HepG2 (cell line): Measurements from ENCODE around the gene PKNOX2. TPM values are rescaled to one million over a fixed set of nuclear protein-coding genes. Genes with fewer than 3 reads are reported as not detected.
A peak's percentile ranks its signal among the peaks of the same experiment; 100 is the strongest.

Experiments used
- ATAC-seq: fragments of 200-7000 bp; cut with Tn5 transposase; 3 replicates; pipeline ENCODE4 v1.9.1; 2020; ENCODE audit warnings: mild to moderate bottlenecking, moderate library complexity
- BruUV-seq: library from RNA; stranded (reverse); fragments of 400-500 nt; replicated peaks from 2 replicates; lab custom pipeline; 2021; lab: Mats Ljungman, UMichigan
- CTCF ChIA-PET: fragments of 300-600 bp; formaldehyde crosslinking; extraction: SDS; loops from one replicate; lab custom pipeline; 2021; ENCODE audit warnings: low total read pairs, inconsistent platforms, low intra/inter-chr PET ratio; lab: Yijun Ruan, JAX
- POLR2A ChIA-PET: fragments of 350-600 bp; sonication (Branson Sonifier 250); formaldehyde crosslinking; loops from one replicate; lab custom pipeline; 2020; ENCODE audit warnings: antibody characterized with exemption, inconsistent platforms; lab: Yijun Ruan, JAX
- DNase-seq: peaks from one replicate; pipeline ENCODE4 v3.0.0-alpha.2; 2015; ENCODE audit warnings: low spot score
- FAIRE-seq: peaks from 3 replicates; lab custom pipeline; 2011; peaks lifted over from hg19 to GRCh38; lab: Jason Lieb, UNC
- H2AFZ ChIP-seq: one replicate; pipeline ENCODE4 v1.6.1; 2011; ENCODE audit warnings: low read length, inconsistent platforms
- H3K27ac ChIP-seq: fragments of 300-600 bp; 3 replicates; pipeline ENCODE4 v1.8.0; 2011; ENCODE audit warnings: mixed run types, mild to moderate bottlenecking, mixed read lengths, low read length, inconsistent platforms; ENCODE audit not compliant: insufficient read depth; ENCODE audit errors: extremely low read length
- H3K27me3 ChIP-seq, 2 experiments: fragments of 200-600 bp in 1 of 2; 2 replicates in 1 of 2; 3 replicates in 1 of 2; pipeline versions ENCODE4 v1.6.0 to v1.8.0; 2011; ENCODE audit warnings: low read length in 2 of 2, mild to moderate bottlenecking in 2 of 2, moderate library complexity in 2 of 2, inconsistent platforms in 1 of 2; ENCODE audit not compliant: insufficient read depth in 2 of 2, control insufficient read depth in 1 of 2
- H3K36me3 ChIP-seq, 2 experiments: fragments of 200-600 bp in 1 of 2; replicated peaks in 1 of 2; 2 replicates in 1 of 2; 3 replicates in 1 of 2; pipeline versions ENCODE4 v1.5.1 to v1.8.0; 2011; ENCODE audit warnings: low read length in 2 of 2, inconsistent platforms in 1 of 2; ENCODE audit not compliant: insufficient read depth in 2 of 2, control insufficient read depth in 1 of 2
- H3K4me1 ChIP-seq: 2 replicates; pipeline ENCODE4 v1.5.1; 2012; ENCODE audit warnings: low read length, inconsistent platforms; ENCODE audit not compliant: insufficient read depth
- H3K4me2 ChIP-seq: 2 replicates; pipeline ENCODE4 v1.6.0; 2011; ENCODE audit warnings: low read depth, low read length, inconsistent platforms
- H3K4me3 ChIP-seq, 3 experiments: fragments of 200-600 bp in 1 of 3; sonication (generic), shearing (Covaris generic) in 1 of 3; replicated peaks in 1 of 3; 2 replicates each; pipeline ENCODE4 v1.5.1; 2011 to 2016; ENCODE audit warnings: low read length in 3 of 3, inconsistent platforms in 2 of 3, low read depth in 2 of 3, mild to moderate bottlenecking in 2 of 3, control low read depth in 1 of 3, mixed read lengths in 1 of 3; ENCODE audit not compliant: insufficient read depth in 1 of 3
- H3K79me2 ChIP-seq: one replicate; pipeline ENCODE4 v1.6.1; 2011; ENCODE audit warnings: low read length, inconsistent platforms; ENCODE audit not compliant: insufficient read depth
- H3K9ac ChIP-seq: 2 replicates; pipeline ENCODE4 v1.6.0; 2011; ENCODE audit warnings: mild to moderate bottlenecking, low read depth, low read length, inconsistent platforms; ENCODE audit not compliant: insufficient read depth
- H3K9me3 ChIP-seq: 2 replicates; pipeline ENCODE4 v1.5.1; 2012; ENCODE audit warnings: mild to moderate bottlenecking, low read length
- H4K20me1 ChIP-seq: 2 replicates; pipeline ENCODE4 v1.6.0; 2011; ENCODE audit warnings: inconsistent platforms, mild to moderate bottlenecking, low read length, moderate library complexity; ENCODE audit not compliant: insufficient read depth
- ARHGAP35 ChIP-seq: sonication (generic); formaldehyde crosslinking; IDR thresholded peaks from 2 replicates; pipeline ENCODE4 v1.9.0; 2022; ENCODE audit warnings: mild to moderate bottlenecking, inconsistent platforms, moderate library complexity, missing genetic modification reagents, borderline replicate concordance
- IRF2 ChIP-seq: IDR thresholded peaks from 2 replicates; pipeline ENCODE4 v1.6.1; 2018; ENCODE audit warnings: missing genetic modification reagents, missing compliant biosample characterization
- ONECUT2 ChIP-seq: sonication (generic); formaldehyde crosslinking; IDR thresholded peaks from 2 replicates; pipeline ENCODE4 v1.4.0; 2020; ENCODE audit warnings: missing genetic modification reagents
- PPARG ChIP-seq: conservative IDR thresholded peaks from 2 replicates; pipeline ENCODE4 v1.6.1; 2016; ENCODE audit warnings: missing biosample characterization, missing genetic modification reagents
- RFX3 ChIP-seq: IDR thresholded peaks from 2 replicates; pipeline ENCODE4 v1.6.1; 2016; ENCODE audit warnings: missing biosample characterization, missing genetic modification reagents
- SMARCC2 ChIP-seq: fragments of 450-650 bp; IDR thresholded peaks from 2 replicates; pipeline ENCODE4 v1.6.1; 2017; ENCODE audit warnings: antibody characterized with exemption, mild to moderate bottlenecking
- TOE1 ChIP-seq: sonication (generic); formaldehyde crosslinking; IDR thresholded peaks from 2 replicates; pipeline ENCODE4 v1.4.0; 2020; ENCODE audit warnings: mild to moderate bottlenecking, missing genetic modification reagents
- YEATS2 ChIP-seq: sonication (generic); formaldehyde crosslinking; IDR thresholded peaks from 2 replicates; pipeline ENCODE4 v1.4.0; 2020; ENCODE audit warnings: missing genetic modification reagents, borderline replicate concordance
- ZNF460 ChIP-seq: sonication (generic); formaldehyde crosslinking; IDR thresholded peaks from 2 replicates; pipeline ENCODE4 v1.5.1; 2020; ENCODE audit warnings: missing genetic modification reagents, mild to moderate bottlenecking, borderline replicate concordance
- ZNF484 ChIP-seq: sonication (generic); formaldehyde crosslinking; IDR thresholded peaks from 2 replicates; pipeline ENCODE4 v1.5.1; 2020; ENCODE audit warnings: mild to moderate bottlenecking, low read depth, missing genetic modification reagents, borderline replicate concordance
- ZNF510 ChIP-seq: sonication (generic); formaldehyde crosslinking; IDR thresholded peaks from 2 replicates; pipeline ENCODE4 v1.4.0; 2020; ENCODE audit warnings: low read depth, mild to moderate bottlenecking, missing genetic modification reagents
- ZNF616 ChIP-seq: sonication (generic); formaldehyde crosslinking; IDR thresholded peaks from 2 replicates; pipeline ENCODE4 v1.5.0; 2020; ENCODE audit warnings: low read depth, mild to moderate bottlenecking, missing genetic modification reagents
- WGBS: methylation state at CpG from one replicate; pipeline ENCODE4 v1.1.6; 2017; ENCODE audit warnings: low lambda C conversion rate; 5-methylcytosine and 5-hydroxymethylcytosine counted together
- in situ Hi-C: cut with HindIII; loops from 2 replicates; pipeline ENCODE4 v1.10.0; 2017; ENCODE audit warnings: low pct_unique_long_range_greater_than_20kb; ENCODE audit not compliant: extremely low pct_ligation_motif_present
- intact Hi-C: fragments of 100-400 bp; cut with micrococcal nuclease; formaldehyde crosslinking; loops from one replicate; pipeline ENCODE4 v1.10.0; 2022; ENCODE audit not compliant: unreplicated experiment
- polyA plus RNA-seq, 8 experiments: library from polyadenylated mRNA; depleted of rRNA in 3 of 8; stranded (reverse) in 7 of 8; unstranded in 1 of 8; fragments of >200 nt; fragmentation: Illumina TruSeq in 4 of 8; extraction: Trizol in 4 of 8; gene quantifications; 2 replicates each; pipeline versions ENCODE4 v1.2.1 to v1.2.3, GENCODE V29; 2011 to 2016; ENCODE audit warnings: low read depth in 4 of 8, missing spikeins in 1 of 8, mixed read lengths in 1 of 8; ENCODE audit not compliant: insufficient read depth in 1 of 8
- total RNA-seq, 5 experiments: library from RNA; depleted of rRNA; stranded (reverse); fragments of >200 nt; fragmentation: Illumina TruSeq; extraction: Trizol; gene quantifications; 2 replicates each; pipeline ENCODE4 v1.2.3, GENCODE V29; 2016; ENCODE audit warnings: low read depth in 1 of 5
- TF ChIP-seq, protein P1 (sequence below): sonication (generic); formaldehyde crosslinking; IDR thresholded peaks from 2 replicates; pipeline ENCODE4 v1.5.0; 2020; ENCODE audit warnings: mild to moderate bottlenecking, missing genetic modification reagents, moderate library complexity
- TF ChIP-seq, protein P2 (sequence below): sonication (generic); formaldehyde crosslinking; IDR thresholded peaks from 2 replicates; pipeline ENCODE4 v1.4.0; 2020; ENCODE audit warnings: missing genetic modification reagents
- TF ChIP-seq, protein P3 (sequence below): sonication (generic); formaldehyde crosslinking; IDR thresholded peaks from 2 replicates; pipeline ENCODE4 v1.8.0; 2022; ENCODE audit warnings: low read depth, missing genetic modification reagents

The PKNOX2 gene
- total and polyA plus RNA-seq, 2 of the 13 experiments (the other 11 are each of a cell fraction or from before 2014, with no cell fraction given): not detected

DNA sequence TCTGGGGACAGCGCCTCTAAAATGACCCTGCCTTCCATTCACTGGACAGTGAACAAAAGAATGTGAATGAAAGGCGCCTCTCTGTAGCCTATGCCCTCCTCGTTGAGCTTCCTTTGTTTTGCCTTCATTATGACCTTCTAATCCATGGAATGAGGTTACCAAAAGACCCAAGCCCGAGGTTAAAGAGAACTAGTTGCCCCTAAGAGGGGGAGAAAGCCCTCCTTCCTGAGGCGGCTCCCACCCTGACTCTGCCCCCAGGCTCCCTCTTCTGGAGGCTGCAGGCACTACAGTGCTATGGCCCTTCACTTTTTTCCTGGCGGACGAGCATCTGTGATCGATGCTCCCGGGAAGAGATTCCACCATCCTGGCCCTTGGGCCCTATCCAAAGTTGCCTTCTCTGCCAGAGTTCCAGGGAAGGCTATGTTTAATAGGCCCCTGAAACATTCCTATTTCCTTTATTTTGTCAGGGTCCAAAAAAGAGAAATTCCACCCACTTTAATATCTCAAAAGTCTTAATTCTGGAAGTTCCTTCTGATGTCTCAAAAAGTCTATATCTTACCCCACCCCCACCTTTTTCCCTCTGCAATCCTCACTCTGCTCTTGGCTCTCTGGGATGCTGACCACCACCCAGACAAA is 184.2 kb downstream of the PKNOX2 start (continued):
- TF ChIP-seq, protein P1, sequence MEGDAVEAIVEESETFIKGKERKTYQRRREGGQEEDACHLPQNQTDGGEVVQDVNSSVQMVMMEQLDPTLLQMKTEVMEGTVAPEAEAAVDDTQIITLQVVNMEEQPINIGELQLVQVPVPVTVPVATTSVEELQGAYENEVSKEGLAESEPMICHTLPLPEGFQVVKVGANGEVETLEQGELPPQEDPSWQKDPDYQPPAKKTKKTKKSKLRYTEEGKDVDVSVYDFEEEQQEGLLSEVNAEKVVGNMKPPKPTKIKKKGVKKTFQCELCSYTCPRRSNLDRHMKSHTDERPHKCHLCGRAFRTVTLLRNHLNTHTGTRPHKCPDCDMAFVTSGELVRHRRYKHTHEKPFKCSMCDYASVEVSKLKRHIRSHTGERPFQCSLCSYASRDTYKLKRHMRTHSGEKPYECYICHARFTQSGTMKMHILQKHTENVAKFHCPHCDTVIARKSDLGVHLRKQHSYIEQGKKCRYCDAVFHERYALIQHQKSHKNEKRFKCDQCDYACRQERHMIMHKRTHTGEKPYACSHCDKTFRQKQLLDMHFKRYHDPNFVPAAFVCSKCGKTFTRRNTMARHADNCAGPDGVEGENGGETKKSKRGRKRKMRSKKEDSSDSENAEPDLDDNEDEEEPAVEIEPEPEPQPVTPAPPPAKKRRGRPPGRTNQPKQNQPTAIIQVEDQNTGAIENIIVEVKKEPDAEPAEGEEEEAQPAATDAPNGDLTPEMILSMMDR: peak; percentile 81
- no peak for TF ChIP-seq RFX3
- 0 out of 2 replicates have a peak, but pooled peaks have one; percentile 29 for TF ChIP-seq IRF2
- TF ChIP-seq PPARG: no peak
- TF ChIP-seq YEATS2: no peak
- TF ChIP-seq ONECUT2 (CRISPR knock-in tag): no peak
- no peak for TF ChIP-seq SMARCC2
- TF ChIP-seq ZNF484 (CRISPR knock-in tag): no peak

DNA sequence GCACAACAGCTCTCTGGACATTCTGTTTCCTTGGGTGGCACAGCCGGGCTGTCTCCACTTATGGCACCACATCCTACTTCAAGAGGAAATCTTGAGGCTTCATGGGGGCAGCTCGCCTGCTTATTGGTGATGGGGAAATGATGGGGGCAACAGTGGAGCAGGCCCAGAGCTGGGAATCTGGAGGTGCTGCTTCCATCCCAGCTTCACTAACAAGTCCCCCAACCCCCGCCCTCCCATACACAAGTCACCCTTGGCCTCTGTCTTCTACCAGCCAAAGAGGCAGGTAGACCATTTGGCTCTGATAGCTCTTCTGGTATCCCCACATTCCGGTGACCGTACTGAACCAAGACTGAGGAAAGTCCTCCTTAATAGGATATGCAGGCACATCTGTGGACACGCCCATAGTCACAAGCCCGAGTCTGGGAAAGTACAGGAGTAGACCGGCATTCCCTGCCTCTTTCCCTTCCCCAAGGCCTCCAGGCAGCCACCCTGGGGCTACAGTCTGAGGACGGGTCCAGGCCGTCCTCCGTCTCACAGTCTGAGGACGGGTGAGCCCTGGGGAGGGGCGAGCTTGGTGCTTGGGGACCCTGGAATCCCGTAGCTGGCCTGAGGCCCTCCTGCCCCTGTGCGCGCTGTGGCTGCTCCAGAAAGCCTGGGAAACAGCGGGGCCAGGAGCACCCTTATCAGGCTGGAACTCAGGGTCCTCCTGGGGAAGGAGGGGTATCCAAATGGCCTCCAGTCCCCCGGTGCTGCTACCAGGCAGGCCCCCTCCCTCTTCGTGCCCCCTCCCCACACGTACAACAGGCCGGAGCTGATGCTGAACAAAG is 185.9 kb downstream of the PKNOX2 start:
- in situ Hi-C loops (no loop called here), intact Hi-C loops (no loop called here)
- H4K20me1 ChIP-seq: no peaks in the 10 kb centered on the region
- H2AFZ ChIP-seq: no peak overlapping the region
- no peak overlapping the region for H3K9ac ChIP-seq
- POLR2A ChIA-PET: no interaction called here
- H3K4me2 ChIP-seq: no peak overlapping the region
- DNase-seq (no peak), ATAC-seq (no peak), FAIRE-seq (no peak)
- CTCF ChIA-PET: no interaction called here
- H3K36me3 ChIP-seq: no peaks in the 10 kb centered on the region
- no peaks in the 10 kb centered on the region for H3K4me1 ChIP-seq
- no peak overlapping the region for H3K27ac ChIP-seq
- no peaks in the 10 kb centered on the region for H3K9me3 ChIP-seq
- 33% methylated on average over 13 of the region's 21 CpGs for WGBS
- no peak overlapping the region for H3K4me3 ChIP-seq
- no TSS peak for BruUV-seq
- no peaks in the 10 kb centered on the region for H3K79me2 ChIP-seq
- peaks cover 5 to 56% of the 10 kb centered on the region in 2 experiments; a peak in 3 of 5 replicates for H3K27me3 ChIP-seq
- TF ChIP-seq ARHGAP35 (CRISPR knock-in tag) (no peak), ZNF460 (CRISPR knock-in tag) (no peak), ZNF510 (CRISPR knock-in tag) (no peak), ZNF616 (CRISPR knock-in tag) (no peak), TOE1 (CRISPR knock-in tag) (no peak)
- TF ChIP-seq, protein P2, sequence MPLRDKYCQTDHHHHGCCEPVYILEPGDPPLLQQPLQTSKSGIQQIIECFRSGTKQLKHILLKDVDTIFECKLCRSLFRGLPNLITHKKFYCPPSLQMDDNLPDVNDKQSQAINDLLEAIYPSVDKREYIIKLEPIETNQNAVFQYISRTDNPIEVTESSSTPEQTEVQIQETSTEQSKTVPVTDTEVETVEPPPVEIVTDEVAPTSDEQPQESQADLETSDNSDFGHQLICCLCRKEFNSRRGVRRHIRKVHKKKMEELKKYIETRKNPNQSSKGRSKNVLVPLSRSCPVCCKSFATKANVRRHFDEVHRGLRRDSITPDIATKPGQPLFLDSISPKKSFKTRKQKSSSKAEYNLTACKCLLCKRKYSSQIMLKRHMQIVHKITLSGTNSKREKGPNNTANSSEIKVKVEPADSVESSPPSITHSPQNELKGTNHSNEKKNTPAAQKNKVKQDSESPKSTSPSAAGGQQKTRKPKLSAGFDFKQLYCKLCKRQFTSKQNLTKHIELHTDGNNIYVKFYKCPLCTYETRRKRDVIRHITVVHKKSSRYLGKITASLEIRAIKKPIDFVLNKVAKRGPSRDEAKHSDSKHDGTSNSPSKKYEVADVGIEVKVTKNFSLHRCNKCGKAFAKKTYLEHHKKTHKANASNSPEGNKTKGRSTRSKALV (CRISPR knock-in tag): no peak
- TF ChIP-seq, protein P3, sequence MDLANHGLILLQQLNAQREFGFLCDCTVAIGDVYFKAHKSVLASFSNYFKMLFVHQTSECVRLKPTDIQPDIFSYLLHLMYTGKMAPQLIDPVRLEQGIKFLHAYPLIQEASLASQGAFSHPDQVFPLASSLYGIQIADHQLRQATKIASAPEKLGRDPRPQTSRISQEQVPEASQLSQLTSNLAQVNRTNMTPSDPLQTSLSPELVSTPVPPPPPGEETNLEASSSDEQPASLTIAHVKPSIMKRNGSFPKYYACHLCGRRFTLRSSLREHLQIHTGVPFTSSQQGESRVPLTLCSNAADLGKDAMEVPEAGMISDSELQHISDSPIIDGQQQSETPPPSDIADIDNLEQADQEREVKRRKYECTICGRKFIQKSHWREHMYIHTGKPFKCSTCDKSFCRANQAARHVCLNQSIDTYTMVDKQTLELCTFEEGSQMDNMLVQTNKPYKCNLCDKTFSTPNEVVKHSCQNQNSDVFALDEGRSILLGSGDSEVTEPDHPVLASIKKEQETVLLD (CRISPR knock-in tag): no peak
